Ureter (tissue), 1 donor: ENCODE results near the gene RAB4B. TPM values are rescaled to one million over a fixed set of nuclear protein-coding genes. Genes with fewer than 3 reads are reported as not detected.

Source experiments
- total RNA-seq: library from RNA; stranded (reverse); gene quantifications from one replicate; pipeline ENCODE4 v1.2.4, GENCODE V29; 2023
- donor health status: DM: yes; HTN: yes; CAD: no.

The RAB4B gene
- total RNA-seq, 1 donor from 2014 or later = 45.3 TPM

Other genes starting within 250 kb of the RAB4B start
- gene SHKBP1, start 201.4 kb upstream of the RAB4B start, total RNA-seq = 61.2 TPM
- 239 TPM for gene LTBP4, start 176.9 kb upstream of the RAB4B start, total RNA-seq
- gene NUMBL, start 87.6 kb upstream of the RAB4B start, total RNA-seq = 30.3 TPM
- gene COQ8B, start 61.4 kb upstream of the RAB4B start, total RNA-seq = 35.0 TPM
- gene ITPKC, start 61.1 kb upstream of the RAB4B start, total RNA-seq = 35.0 TPM
- gene ACTMAP, start 27.8 kb upstream of the RAB4B start, total RNA-seq = 11.3 TPM
- gene SNRPA, start 27.0 kb upstream of the RAB4B start, total RNA-seq = 74.0 TPM
- not detected for gene MIA, start 2.7 kb upstream of the RAB4B start, total RNA-seq
- 79.3 TPM for gene EGLN2, start 20.9 kb downstream of the RAB4B start, total RNA-seq
- not detected for gene CYP2A6, start 72.2 kb downstream of the RAB4B start, total RNA-seq
- gene CYP2A7, start 104.0 kb downstream of the RAB4B start, total RNA-seq = not detected
- not detected for gene CYP2B6, start 213.0 kb downstream of the RAB4B start, total RNA-seq